Activated T-cell treated with anti-CD3 and anti-CD28 coated beads, Interleukin-2, amount 50 U/mL, for 1 hour (primary cell): Measurements from ENCODE around the gene KANK4.
"Not testable (repeated sequence)": the region's sequence is repeated elsewhere in the genome, so short reads cannot be mapped to it uniquely, and the experiment has no call there.

Experiments
- DNase-seq: peaks from one replicate; pipeline ENCODE4 v3.0.0-alpha.2; 2020

KANK4 gene

DNA sequence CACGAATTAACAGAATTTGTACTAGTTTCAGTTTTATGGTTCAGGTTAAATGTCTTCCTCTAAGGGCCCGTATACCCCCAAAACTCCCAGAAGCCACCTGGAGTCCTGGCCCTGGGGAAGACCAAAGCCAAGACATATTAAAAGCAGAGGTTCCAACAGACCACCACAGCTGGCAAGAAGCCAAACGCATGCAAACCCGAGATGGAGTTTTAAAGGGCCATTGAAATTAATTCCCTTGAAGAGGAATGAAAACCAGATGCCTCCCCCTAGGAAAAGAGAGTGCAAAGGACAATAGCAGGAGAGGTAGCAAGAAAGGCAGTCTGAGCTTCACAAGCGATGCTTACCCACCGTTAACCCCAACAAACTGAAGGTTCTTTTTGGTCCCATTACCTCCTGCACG, 48.1 kb downstream of the KANK4 start:
- DNase-seq: no peak

DNA sequence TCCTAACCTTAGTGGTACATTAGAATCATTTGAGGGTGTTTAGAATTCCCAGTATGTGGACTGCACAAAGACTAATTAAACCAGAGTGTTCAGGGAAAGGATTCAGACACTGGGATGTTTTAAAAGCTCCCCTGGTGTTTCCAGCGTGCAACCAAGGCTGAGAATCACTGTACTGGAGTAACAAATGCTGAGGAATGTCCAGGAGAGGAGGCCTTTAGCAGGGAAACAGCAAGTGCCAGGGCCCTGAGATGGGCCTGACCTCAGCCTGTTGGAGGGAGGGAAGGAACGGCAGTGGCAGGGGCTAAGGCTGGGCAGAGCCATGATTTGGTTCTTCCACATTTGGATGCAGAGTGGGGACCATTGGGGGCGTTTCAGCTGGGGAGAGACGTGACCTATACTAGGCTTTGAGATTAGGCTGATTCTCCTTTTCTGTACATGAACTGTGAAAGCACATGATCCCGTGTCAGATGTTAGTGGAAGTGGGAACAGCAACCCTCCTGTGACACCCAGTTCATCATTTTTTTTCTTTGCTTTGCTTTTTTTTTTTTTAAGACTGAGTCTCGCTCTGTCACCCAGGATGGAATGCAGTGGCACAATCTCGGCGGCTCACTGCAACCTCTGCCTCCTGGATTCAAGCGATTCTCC, 49.3 kb downstream of the KANK4 start:
- no peak for DNase-seq

DNA sequence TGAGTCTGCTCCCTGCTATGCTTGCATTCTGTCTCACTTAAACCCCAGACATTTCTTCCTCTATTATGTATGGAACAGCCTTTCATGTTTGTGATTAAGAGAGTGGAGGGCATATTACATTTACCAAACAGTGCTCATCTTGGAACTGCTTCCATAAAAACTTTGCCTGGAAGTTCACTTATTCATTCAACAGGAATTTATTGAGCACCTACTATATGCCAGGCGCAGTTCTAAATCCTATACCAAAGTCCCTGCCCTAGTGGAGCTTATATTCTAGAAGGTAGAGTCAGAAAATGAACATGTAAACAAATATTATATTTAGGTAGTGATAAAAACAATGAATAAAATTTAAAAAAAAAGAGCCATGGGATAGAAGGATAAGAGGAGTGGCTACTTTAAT, 49.8 kb downstream of the KANK4 start:
- DNase-seq: no peak

DNA sequence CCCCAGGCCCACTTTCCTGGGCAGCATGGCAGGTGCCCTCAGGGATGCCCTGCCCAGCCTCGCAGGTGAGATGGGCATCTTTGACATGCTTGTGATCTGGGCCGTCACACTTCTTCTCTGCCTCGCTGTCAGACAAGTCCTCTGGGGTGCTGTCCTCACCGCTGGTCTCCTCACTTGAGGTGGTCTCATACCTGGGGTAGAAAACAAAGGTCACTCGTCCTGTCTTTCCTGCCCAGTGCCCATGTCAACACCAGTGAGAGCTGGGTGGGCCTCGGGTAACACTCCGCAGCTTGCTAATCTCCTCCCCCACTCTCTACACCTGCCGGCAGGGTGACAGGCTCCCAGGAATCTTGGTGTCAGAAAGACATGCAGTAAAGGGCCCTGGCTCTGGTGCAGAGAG, 50.9 kb downstream of the KANK4 start:
- no peak for DNase-seq

DNA sequence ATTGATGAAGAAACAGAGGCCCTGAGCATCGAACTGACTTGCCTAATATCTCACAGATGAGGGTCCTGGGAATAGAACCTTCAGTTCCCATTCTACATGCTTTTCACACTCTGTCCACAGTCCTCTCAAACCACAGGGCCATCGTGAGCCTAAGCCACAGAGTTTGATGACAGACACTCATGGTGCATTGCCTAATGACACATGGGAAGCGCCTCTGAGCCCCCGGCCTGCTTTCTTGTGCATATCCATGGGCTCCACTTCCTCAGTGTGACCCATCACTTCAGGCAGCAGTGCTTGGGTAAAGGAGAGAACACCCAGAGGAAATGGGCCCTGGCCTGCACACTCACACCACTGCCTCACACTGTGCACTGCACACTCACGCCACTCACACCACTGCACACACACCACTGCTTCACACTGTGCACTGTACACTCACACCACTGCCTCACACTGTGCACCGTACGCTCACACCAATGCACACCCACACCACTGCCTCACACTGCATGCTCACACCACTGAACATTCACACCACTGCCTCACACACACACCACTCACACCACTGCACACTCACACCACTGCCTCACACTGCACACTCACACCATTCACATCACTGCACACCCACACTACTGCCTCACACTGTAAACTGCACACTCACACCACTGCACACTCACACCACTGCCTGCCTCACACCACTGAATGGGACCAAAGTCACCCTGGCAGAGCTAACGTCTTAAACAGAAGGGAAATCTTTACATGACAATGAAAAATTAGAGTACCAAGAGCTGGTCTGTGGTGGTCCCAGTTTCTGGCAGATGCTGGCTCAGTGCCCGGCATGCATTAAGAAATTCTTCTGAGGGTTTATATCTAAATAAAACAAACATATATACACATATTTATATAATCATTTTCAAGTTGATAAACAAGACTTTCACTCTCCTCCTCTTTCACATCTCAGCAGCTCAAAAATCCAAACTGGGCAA, 53.0 kb downstream of the KANK4 start:
- DNase-seq: no peak

DNA sequence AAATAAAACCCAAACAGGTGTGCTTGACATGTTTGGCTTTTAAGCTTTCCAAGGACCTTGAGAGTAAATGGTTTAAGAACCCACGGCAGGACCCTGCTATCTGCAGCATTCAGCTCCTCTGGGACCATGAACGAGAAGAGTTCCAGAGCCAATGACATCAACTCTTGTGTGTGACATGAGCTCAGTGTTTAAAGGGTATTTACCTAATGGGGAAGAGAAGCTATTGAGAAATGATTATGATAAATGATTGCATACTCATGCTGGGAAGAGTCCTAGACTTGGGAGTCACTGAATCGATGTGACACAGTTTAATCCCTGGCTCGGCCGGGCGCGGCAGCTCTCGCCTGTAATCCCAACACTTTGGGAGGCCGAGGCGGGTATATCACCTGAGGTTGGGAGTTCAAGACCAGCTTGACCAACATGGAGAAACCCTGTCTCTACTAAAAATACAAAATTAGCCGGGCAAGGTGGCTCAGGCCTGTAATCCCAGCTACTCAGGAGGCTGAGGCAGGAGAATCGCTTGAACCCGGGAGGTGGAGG, 55.4 kb downstream of the KANK4 start:
- DNase-seq: no peak

DNA sequence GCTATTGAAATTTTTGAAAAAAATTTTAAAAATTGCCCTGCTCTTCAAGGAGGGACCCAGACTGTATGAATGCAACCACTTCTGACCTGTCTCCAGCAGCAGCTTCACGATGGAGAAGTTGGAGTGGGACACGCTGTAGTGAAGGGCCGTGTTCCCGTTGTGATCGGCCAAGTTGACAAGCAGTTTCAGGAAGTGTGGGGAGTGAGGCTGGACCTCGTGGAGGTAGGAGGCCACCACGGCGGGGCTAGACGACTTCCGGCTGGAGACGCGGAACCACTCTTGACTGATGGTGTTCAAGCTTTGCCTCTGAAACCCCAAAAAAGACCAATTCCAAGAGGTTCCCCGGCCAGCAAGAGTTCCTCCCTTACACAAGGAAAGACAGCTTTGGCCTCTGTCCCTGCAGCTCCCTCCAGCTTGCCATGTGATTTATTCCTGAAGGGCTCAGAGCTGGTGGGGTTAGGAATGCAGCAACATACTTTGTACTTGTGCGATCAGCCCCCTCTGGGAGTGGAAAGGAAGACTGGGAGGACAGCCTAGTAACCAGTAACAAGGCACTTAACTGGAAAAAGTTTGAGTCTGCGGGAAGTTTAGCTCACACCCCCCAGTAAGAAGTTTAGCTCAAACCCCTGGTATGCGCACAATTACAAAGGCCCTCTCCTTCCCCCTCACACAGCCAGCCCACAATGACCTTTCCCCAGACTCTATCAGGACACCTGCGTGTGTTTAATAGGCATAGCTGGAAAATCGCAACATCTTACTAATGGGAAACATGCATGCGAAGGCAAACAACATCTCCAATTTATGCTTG, 56.0 kb downstream of the KANK4 start:
- no peak for DNase-seq

DNA sequence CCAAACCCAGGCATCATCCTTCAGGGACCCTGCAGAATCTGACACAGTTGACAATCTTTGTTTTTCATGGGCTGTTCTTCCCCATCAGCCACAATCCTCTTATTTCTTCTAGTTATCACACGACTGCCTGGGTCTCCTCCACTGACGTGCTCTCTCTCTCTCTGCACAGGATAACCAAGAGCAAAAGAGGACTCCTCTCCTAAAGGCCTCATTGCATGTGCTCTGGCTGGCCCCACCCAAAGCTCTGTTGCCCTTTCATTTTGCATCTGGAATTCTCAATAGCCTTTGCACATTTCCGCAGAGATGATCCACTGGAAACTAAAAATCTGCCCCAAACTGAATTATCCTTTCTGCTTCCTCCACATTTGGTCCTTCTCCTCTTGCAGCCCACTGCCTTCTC, 58.5 kb downstream of the KANK4 start:
- no peak for DNase-seq

DNA sequence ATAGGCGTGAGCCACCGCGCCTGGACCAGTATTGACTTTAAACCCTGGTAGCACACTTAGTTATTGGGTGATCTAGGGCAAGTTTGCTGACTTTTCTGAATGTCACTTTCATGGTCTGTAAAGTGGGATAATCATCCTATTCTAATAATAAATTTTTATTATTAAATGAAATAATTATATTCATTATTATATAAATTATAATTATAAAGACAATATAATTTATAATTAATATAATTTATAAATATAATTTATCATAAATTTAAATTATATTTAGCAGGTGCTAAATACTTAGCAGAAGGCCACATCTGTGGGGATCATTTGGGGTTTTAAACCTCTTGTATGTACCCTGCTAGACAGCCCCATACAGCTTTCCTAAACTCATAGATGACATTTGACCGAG, 59.7 kb downstream of the KANK4 start:
- DNase-seq: no peak

DNA sequence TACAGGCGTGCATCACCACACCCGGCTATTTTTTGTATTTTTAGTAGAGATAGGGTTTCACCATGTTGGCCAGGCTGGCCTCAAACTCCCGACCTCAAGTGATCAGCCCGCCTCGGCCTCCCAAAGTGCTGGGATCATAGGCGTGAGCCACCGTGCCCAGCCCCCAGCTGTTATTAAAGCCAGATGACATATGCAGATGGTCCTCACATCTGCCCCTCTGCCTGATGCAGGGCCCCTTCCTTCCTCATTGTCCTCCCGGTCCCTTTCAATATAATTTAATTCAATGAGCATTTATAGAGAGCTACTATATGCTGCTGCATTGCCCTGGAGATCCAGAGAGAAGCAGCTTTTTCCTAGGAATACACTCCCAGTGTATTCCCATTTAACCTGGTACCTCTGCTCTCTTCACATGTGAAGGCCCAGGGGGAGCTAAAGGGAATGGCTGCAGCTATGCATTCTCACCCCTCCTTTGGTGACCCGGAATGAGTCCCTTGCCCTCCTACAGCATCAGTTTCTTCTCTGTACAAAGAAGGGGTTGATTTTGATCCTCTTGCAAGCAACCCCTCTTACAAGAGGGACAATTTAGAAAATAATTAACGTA, 69.0 kb downstream of the KANK4 start:
- DNase-seq: no peak

DNA sequence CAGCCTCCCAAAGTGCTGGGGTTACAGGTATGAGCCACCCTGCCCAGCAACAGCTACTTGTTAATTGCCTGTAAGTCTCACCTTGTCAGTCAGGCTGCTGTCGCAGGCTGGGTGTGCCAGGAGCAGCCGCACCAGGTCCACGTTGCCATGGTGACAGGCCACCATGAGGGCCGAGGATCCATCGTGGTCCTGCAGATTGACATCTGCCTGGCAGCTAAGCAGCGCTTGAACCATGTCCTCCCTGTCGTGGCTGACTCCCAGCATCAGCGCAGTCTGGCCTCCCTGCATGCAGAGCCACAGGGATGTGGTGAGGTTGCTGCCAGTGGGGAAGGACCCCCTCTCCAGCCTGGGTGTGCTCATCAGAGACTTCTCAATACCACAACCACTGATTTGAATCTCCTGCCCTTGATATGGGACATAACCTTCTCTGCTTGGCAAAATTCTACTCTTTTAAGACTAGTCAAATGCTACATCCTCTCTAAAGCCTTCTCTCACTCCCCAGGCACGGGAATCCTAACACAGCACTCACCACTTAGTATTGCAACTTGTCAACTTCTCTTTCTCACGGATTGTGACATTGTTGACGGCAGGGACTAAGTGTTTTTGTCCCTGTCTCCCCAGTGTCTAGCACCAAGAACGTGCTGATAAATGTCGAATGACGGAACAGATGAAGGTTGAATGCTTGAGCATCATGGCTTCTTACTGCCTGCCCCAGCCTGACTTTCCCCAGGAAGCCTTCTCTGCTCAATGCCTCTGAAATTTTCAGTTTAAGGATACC, 71.7 kb downstream of the KANK4 start:
- no peak for DNase-seq

DNA sequence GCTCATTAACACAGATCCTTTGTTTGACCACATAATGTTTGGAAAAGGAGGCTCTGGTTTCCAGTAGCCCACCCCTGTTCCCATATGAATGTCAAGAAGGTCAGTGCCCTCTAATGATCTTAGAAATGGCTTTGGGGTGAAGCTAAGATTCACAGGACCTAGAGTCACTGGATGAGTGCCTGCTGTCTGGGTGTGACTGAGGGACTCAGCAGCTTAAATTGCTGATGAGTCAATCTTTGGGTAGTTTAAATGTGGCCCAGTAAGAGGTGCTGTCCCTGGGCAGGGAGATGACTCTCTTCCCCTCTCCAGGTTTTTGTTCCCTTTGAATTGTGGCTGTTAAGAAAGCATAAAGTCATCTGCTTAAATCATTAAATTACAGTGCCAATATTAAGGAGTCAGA, 74.0 kb downstream of the KANK4 start:
- no peak for DNase-seq

DNA sequence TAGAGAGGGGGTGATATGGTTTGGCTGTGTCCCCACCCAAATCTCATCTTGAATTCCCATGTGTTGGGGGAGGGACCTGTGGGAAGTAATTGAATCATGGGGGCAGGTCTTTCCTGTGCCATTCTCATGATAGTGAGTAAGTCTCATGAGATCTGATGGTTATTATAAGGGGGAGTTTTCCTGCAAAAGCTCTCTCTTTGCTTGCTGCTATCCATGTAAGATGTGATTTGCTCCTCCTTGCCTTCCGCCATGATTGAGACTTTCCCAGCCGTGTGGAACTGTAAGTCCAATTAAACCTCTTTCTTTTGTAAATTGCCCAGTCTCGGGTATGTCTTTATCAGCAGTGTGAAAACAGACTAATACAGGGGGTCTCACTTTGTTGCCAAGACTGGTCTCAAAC, 74.9 kb downstream of the KANK4 start:
- DNase-seq: not testable (repeated sequence)

DNA sequence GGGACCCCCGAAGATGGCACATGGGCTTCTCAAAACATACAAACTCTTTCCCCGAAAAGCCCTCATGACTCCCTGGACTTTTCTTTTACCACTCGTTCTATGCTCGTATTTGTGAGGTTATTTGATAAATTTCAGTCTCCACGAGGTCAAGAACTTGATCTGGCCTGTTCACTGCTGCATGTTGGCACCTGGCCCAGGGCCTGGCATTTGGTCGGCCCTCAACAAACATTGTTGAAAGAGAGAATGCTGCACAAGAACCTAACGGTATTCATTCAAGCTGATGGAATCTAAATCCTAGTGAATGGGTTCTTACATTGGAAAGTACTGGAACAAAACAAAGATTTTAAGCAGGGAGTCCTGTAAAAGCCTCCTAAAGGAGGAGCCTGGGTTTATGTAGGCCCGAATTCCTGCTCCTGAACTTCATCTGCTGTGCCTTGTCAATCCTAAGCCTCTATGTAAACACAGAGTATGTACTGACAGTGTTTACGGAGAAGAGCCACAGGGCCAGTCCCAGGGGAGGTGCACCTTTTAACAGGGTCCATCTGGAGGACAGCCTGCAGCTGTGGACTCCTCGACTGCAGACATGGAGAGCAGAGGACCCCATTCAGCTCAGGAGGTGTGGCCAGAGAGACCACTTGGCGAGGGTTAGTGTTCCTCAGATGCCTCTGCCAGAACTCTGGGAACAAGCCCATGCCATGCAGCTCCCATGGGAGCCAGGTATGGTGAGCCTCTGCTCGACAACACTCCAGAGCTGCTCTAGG, 77.7 kb downstream of the KANK4 start:
- no peak for DNase-seq

DNA sequence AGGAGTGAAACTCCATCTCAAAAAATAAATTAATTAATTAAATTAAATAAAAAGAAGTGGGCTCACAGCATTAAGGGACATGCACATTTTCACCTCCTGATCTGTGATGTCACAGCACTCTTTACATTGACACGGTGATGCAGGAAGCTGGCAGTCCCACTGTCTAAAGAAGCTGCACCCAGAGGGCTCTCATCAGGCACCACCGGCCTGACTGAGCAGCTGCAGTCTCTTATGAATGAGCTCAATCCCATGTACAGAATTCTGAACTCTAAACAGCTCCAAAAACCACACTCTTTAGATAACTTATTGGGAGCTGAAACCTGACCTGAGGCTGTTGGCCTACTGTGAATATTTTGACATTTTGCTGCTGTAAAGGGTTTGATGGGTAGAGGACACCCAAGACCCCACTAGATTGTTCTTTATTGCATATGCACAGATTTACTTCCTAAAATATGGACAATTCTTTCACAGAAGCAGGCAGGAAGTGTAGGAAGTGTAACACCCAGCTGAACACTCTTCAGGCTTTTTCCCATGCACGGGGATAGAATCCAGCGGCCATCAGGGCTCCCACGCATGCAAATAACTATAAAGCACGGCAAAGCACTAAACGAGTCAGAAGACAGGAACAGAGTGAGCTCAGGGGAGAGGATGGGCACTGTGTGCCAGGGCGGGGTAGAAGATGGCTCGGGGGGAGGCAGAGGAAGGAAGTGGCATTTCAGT, 78.4 kb downstream of the KANK4 start:
- DNase-seq: no peak

DNA sequence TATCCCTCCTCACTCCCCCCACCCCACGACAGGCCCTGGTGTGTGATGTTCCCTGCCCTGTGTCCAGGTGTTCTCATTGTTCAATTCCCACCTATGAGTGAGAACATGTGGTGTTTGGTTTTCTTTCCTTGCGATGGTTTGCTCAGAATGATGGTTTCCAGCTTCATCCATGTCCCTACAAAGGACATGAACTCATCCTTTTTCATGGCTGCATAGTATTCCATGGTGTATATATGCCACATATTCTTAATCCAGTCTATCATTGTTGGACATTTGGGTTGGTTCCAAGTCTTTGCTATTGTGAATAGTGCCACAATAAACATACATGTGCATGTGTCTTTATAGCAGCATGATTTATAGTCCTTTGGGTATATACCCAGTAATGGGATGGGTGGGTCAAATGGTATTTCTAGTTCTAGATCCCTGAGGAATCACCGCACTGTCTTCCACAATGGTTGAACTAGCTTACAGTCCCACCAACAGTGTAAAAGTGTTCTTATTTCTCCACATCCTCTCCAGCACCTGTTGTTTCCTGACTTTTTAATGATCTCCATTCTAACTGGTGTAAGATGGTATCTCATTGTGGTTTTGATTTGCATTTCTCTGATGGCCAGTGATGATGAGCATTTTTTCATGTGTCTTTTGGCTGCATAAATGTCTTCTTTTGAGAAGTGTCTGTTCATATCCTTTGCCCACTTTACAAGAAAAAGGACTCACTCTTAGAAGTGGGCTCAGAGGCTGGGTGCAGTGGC, 79.4 kb downstream of the KANK4 start:
- DNase-seq: not testable (repeated sequence)

DNA sequence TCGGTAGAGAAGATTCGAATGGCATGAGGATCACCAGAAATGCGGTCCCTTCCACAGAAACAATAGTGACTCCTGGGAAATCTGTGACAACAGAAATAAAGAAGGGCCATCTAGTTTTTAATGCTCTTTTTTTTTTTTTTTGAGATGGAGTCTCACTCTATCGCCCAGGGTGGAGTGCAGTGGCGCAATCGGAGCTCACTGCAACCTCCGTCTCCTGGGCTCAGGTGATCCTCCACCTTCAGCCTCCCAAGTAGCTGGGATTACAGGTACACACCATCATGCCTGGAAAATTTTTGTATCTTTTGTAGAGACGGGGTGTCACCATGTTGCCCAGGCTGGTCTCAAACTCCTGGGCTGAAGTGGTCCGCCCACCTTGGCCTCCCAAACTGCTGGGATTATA, 80.7 kb downstream of the KANK4 start:
- DNase-seq: no peak

DNA sequence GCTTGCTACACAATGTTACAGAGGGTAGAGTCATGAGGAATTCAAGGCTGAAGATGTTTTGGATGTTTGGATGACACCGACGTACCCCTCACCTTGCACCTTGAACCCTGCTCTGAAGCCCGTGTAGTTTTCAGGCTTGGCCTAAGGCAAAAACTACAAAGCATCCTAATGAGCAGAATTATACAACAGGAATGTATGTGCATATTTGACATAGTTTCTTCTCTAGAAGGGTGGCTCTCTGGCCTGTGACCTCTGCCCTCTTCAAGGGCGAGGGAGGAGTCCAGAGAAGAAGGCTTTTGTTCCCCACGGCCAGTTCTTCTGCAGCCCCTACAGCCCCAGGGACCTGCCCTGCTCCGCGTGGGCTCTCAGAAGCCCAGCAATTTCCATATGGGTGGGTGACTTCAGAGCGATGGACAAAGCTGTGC, 81.3 kb downstream of the KANK4 start:
- no peak for DNase-seq

DNA sequence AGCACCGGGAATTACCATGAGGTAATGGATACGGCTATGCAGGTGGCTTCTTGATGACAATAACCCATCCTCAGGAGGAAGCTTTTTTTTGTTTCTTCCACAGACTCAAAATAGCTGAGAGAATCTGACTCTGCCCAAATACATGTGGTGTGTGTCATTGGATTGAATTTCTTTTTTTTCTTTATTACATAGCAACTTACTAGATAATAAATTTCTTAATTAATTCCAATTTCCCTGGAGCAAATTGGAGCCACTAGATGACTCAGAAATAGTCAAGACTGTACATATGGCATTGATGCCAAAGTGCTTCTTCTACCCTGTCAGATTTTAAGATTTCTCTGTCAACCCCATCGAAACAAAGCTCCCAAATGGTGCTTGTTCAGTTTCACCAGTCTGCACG, 81.9 kb downstream of the KANK4 start:
- DNase-seq: no peak

DNA sequence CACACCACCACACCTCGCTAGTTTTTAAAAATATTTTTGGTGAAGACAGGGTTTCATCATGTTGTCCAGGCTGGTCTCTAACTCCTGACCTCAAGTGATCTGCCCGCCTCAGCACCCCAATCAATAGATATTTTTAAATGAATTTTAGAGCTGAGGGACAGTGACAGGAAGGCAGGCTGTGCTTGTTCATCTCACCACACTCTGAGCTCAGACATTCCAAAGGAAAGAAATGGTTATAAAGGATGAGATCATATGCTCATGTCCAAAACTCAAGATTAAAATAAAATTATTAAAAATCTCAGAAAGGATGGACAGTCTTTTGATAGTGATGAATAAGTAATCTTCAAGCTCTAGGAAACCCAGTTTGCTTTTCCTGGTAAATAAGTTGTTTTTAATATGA, 83.7 kb downstream of the KANK4 start:
- no peak for DNase-seq
